KOPT-K1 (cell line): ENCODE results near the gene NAGPA.
"Not testable (repeated sequence)": the region's sequence is repeated elsewhere in the genome, so short reads cannot be mapped to it uniquely, and the experiment has no call there.

ENCODE experiments used
- H3K27ac ChIP-seq: fragments of 200-600 bp; sonication (generic); 2 replicates; pipeline ENCODE4 v1.5.1; 2016; ENCODE audit warnings: antibody characterized with exemption, mild to moderate bottlenecking, low read depth, low read length; ENCODE audit not compliant: poor library complexity, severe bottlenecking
- H3K36me3 ChIP-seq: fragments of 200-600 bp; sonication (generic); 2 replicates; pipeline ENCODE4 v1.5.1; 2017; ENCODE audit warnings: antibody characterized with exemption, mild to moderate bottlenecking, low read length, moderate library complexity; ENCODE audit not compliant: insufficient read depth
- H3K9me3 ChIP-seq: fragments of 200-600 bp; sonication (generic); 2 replicates; pipeline ENCODE4 v1.5.1; 2017; ENCODE audit warnings: antibody characterized with exemption, low read length, mild to moderate bottlenecking; ENCODE audit not compliant: insufficient read depth, poor library complexity, severe bottlenecking

NAGPA gene

DNA sequence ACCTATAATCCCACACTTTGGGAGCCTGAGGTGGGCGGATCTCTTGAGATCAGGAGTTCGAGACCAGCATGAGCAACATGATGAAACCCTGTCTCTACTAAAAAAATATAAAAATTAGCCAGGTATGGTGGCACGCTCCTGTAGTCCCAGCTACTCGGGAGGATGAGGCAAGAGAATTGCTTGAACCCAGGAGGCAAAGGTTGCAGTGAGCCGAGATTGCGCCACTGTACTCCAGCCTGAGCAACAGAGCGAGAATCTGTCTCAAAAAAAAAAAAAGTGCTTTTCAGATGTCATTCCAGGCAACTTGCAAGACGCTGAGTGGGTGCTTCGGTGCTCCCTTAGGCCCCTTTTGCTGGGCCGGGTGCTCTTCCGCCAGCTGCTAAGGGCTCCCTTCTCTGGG, 10.8 kb upstream of the NAGPA start:
- H3K9me3 ChIP-seq, H3K36me3 ChIP-seq: not testable (repeated sequence)

DNA sequence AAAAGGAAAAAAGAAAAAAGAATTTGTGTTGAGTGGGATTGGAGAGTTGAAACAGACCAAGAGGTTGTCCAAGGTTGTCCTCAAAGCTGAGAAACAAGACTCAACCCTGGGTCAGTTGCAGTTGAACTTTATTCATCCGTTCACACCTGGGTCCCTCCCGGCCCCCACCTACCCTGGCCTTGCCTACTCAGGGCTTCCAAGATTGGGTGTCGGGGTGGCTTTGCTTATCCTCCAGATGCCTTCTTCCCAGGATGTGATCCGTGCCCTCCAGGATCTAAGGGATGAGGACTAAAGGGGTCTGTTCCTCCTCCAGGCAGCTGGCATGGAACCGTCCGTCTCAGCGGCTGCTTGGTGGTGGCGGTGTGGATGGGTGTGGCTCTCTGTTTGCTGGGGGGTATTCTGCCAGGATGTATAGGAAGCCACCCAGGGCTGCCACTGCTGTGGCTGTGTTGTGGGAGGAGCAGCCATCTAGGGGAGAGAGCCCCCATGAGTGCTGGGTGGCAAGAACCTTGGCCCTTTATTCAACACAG, 10.3 kb upstream of the NAGPA start:
- H3K27ac ChIP-seq = no peak overlapping the region
- no peaks in the 10 kb centered on the region for H3K9me3 ChIP-seq
- H3K36me3 ChIP-seq = no peaks in the 10 kb centered on the region

More for the DNA sequence above, 10.8 kb upstream of the NAGPA start:
- not testable (repeated sequence) for H3K27ac ChIP-seq

DNA sequence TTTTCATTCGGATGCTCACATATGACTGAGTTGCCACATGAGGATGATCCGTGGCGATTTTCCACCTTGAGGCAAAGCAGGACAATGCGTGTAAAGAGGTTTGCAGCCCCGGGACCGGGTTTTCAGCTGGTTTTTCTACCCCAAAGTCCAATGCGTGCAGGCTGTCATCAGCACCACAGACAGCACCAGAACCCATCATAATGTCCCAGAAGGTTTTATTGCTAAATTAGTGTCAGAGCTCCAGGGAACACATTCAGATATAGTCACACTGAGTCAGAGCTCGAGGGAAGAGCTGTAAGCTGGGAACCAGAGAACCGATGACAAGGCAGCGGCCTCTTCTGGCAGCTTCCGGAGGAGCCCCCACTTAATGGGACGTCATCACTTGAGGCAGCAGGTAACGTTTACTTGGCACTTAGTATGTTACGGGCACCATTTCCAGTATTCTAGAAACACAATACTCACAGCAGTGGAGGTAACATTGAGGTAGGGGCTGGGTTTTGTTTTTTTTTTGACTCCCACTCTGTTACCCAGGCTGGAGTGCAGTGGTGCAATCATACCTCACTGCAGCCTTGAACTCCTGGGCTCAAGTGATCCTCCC, 8.9 kb upstream of the NAGPA start:
- Histone ChIP-seq H3K9me3 (no peaks in the 10 kb centered on the region), H3K36me3 (no peaks in the 10 kb centered on the region), H3K27ac (no peak overlapping the region)

DNA sequence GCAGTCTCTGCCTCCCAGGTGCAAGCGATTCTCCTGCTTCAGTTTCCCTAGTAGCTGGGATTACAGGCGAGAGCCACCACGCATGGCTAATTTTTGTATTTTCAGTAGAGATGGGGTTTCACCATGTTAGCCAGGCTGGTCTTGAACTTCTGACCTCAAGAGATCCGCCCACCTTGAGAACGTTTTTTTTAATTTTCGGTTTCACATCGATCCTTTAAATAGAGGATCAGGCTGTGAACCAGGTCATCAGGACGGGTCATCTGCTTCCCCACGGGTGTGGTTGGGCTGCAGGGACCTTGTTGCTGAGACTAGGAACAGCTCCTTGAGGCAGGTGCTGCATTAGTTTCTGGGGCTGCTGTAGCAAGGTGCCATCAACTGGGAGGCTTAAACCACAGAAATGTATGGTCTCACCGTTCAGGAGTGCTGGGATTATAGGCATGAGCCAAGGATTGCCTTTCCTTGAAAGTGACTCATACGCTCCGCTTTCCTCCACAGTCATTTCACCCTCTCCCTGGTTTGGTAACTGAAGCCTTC, 7.9 kb upstream of the NAGPA start:
- Histone ChIP-seq H3K36me3 (no peaks in the 10 kb centered on the region), H3K9me3 (no peaks in the 10 kb centered on the region), H3K27ac (no peak overlapping the region)

DNA sequence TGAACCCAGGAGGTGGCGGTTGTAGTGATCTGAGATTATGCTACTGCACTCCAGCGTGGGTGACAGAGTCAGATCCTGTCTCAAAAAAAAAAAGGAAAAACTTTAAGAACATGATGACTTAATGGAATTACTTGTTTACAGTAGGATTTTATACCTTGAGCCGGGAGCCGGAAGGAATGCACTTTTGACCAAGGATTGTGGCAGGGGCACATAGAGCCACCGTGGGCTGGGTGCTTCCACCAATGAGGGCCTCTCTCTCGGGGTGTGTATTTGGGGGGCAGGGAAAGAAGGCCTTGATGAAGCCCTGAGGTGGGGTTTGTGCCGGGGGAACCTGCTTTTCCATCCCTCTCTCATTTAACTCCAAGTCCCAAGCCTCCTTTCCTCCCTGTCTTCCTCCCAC, 6.7 kb upstream of the NAGPA start:
- Histone ChIP-seq H3K36me3 (no peaks in the 10 kb centered on the region), H3K9me3 (no peaks in the 10 kb centered on the region), H3K27ac (no peak overlapping the region)

DNA sequence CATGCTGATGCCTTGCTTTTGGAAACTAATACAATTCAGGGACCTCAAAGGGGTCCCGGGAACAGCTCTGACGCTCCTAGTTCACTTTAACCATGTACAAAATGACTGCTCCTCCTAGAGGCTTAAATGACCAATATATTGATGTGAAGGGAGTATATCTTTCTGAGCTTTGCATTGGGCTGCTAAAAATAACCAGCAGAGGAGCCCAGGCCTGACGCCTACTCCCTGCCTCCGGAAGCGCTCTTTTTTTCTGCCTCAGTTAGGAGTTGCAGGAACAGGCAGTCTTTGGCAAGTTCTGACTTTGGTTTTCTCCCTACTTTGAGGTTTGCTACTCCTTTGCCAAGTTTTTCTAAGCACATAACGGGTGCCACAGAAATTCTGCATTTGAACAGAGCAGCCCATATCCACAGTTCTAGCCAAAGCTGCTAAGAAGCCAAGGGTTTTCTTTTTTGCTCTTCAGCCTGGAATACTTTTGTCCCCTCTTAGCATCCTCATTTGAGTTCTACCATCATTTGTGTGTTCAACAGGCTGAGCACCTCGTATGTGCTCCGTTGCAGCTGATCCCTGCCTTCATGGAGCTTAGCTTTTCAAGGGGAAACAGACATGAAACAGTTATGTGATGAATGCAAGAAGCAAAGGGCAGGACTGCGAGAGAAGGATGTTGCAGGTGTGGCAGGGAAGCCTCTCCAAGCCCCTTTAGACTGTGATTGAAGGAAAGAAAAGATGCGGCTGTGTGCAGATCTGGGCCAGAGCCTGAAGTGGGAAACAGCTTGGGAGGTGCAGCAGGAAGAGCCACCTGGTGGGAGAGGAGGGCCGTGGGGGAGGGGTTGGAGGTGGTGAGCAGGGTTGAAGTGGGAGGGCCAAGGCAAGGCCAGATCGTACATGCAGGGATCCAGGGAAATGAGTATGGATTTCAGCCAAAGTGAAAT, 2.8 kb upstream of the NAGPA start:
- Histone ChIP-seq H3K9me3 (no peaks in the 10 kb centered on the region), H3K27ac (no peak overlapping the region), H3K36me3 (no peaks in the 10 kb centered on the region)

DNA sequence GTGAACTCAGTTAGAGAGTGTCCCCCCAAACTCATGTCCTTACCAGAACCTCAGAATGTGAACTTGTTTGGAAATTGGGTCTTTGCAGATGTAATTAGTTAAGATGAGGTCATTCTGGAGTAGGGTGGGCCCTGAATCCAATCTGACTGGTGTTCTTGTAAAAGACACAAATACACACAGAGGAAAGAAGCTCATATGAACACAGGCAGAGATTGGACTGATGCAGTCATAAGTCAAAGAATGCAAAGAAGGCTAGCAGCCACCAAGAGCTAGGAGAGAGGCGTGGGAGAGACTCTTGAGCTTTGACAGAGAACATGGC, 2.1 kb upstream of the NAGPA start:
- Histone ChIP-seq H3K9me3 (no peaks in the 10 kb centered on the region), H3K36me3 (no peaks in the 10 kb centered on the region), H3K27ac (no peak overlapping the region)

DNA sequence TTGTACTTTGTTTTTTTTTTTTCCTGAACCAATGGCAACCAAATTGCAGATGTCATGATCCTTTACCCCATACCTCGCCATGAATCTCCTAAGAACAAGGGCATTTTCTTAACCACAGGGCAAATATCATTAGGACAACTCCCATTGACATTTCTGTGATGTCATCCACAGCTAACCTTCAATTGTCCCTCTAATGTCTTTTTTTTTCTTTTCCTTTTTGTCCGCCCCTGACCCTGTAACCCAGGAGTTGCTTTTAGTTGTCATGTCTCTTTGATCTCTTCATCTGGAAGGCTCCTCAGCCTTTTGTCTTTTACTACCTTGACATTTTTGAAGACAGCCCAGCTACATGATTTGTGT, 410 bp upstream of the NAGPA start:
- Histone ChIP-seq H3K27ac (peak overlapping the region; percentile 28), H3K36me3 (no peaks in the 10 kb centered on the region), H3K9me3 (no peaks in the 10 kb centered on the region)

DNA sequence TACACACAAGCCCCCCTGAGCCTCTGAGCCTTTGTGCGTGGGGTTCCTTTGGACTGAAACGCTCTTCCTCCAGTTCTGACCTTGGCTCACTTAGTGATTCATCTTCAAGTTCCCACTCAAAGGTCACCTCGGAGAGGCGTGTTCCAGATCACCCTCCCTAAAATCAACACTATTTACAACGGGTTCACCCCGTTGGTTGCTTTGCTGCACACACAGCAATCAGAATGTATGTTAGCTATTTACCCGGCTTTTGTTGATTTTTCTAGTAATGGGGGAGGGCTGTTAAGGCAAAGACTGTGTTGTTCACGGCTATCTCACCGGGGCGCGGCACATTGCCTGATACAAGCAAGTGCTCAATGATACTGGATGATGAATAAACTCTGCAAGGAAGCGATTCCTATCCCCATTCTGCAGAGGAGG, 977 bp downstream of the NAGPA start:
- no peak overlapping the region for H3K27ac ChIP-seq
- no peaks in the 10 kb centered on the region for H3K9me3 ChIP-seq
- no peaks in the 10 kb centered on the region for H3K36me3 ChIP-seq

DNA sequence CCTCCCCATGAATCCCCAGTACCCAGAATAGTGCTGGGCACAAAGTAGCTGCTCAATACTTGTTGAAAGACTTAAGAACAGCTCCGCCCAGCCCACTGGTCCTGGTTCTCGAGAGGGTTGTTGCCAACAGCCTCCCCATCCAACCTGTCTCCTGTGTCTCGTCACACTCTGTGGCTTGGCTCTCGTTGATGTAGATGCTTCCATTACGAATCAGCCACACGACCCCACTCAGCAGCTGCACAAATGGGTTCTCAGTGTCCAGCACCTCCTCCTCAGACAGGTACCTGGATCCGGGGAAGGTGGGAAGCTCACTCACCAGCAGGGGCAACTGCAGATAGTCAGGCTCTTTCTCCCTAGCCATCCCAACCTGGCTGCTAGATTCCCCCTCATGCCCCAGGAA, 2.1 kb downstream of the NAGPA start:
- H3K27ac ChIP-seq = no peak overlapping the region
- no peaks in the 10 kb centered on the region for H3K9me3 ChIP-seq

DNA sequence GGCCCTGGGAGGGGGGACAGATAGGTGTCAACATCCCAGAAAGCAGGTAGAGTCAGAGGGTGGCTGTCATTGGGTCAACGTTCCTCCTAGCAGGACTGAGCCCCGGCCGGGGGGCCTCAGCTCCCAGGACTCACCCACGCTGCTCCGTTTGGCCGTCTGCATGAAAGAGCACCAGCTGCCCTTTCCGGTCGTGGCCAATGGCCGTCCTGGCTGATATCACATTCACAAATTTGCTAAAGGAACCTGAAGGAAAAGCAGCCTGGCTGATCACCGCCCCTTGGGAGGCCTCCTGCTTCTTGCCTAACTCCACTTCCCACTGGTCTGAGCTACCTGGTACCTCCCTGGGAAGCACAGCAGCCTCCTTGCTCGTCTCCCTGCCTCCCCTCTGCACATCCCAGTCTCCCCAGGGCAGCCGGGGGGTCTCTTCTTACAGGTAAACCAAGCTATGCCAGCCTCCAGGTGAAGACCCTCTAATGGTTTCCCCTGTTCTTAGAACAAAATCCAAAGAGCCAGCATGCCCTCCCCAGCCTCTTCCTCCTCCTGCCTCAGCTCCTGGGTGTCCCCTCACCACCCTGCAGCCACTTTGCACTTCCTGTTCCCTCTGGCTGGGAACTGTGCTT, 3.4 kb downstream of the NAGPA start:
- no peaks in the 10 kb centered on the region for H3K36me3 ChIP-seq
- no peaks in the 10 kb centered on the region for H3K9me3 ChIP-seq
- no peak overlapping the region for H3K27ac ChIP-seq

More for the DNA sequence above, 2.1 kb downstream of the NAGPA start:
- H3K36me3 ChIP-seq = no peaks in the 10 kb centered on the region

DNA sequence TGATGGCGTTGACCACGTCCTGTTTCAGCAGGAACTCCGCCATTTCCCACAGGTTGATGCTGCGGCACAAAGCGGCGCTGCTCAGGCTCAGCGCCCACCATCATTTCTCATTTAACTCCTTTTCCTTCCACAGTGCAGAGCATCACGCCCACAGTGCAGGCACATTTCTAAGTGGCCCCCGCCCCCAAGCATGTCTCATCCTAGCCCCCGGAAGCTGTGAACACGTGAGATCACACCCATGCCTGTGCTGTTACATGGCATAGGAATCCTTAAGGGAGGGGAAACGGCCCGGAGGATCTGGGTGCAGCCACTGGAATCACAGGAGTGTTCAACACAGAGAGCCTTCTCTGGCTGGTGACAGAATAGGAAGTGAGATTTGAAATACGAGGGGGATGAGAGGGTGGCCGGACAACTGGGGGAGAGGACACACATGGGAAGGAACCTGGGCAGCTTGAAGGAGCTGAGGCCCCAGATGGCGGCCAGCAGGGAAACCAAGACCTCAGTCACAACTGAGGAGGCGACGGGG, 4.7 kb downstream of the NAGPA start:
- Histone ChIP-seq H3K27ac (no peak overlapping the region), H3K36me3 (no peaks in the 10 kb centered on the region), H3K9me3 (no peaks in the 10 kb centered on the region)

DNA sequence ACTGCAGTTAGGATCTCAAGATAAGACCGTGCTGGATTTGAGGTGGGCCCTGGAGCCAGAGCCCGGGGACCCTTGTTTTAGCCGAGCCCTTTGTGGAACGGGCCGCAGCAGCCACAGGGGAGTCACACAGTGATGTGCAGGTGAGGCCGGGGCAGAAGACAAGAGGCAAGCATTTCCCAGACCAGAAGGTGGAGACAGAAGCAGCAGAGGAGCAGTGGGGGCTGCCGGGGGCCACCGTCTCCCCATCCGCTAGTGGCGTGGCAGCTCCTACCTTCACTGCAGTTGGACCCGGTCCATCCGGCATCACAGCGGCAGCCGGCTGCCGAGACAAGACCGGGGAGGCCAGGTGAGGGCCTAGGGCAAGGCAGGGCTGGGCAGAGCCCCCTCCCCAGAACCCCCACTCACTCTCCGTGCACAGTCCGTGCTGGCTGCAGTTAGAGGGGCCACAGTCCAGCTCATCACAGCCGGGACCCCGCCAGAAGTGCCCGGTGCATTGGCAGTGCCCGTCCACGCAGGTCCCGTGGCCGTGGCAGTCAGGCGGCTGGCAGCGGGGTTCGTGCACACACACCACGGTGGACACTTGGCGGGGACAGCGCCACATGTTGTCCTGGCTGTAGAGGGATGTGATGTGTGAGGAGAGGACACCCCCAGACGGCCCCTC, 6.0 kb downstream of the NAGPA start:
- Histone ChIP-seq H3K36me3 (no peaks in the 10 kb centered on the region), H3K9me3 (no peaks in the 10 kb centered on the region), H3K27ac (no peak overlapping the region)

DNA sequence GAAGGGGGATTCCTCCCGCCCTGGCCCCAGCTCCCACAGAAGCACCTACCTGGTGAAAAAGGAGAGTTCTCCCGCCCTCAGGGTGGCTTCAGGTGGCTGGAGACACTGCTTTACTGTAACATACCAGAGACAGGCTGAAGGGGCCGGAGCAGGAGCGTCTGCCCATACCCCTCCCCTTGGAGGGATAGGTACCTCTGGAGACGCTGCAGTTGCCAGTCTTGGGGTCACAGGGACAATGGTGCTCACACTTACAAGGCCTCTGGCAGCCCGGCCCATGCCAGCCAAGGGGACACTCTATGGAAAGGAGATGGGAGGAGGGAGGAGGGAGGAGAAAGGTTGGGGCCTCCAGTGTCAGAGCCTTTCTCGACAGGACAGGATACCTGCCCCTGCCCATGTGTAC, 6.6 kb downstream of the NAGPA start:
- Histone ChIP-seq H3K36me3 (no peaks in the 10 kb centered on the region), H3K9me3 (no peaks in the 10 kb centered on the region), H3K27ac (no peak overlapping the region)

DNA sequence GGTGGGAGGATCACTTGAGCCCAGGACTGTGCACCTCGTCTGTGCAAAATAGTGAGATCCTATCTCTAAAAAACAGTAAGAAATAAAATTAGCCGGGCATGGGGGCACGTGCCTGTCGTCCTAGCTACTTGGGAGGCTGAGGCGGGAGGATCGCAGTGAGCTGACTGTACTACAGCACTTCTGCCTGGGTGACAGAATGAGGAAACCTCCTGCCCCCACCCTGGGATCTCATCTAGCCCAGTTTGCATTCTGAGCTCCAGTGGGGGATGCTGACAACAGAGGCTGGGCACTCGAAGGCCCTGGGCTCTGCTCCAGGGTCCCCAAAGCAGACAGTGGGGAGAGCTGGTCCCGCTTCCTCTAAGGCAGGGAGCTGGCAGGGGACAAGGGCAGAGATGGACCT, 7.1 kb downstream of the NAGPA start:
- H3K27ac ChIP-seq = no peak overlapping the region
- H3K36me3 ChIP-seq = no peaks in the 10 kb centered on the region
- H3K9me3 ChIP-seq = no peaks in the 10 kb centered on the region
